HG03280 (cell line): ENCODE data around the gene DAB1.

Experiments
- ATAC-seq: cut with Tn5 transposase; IDR thresholded peaks from one replicate; pipeline ENCODE4 v1.9.1; 2021; ENCODE audit warnings: mild to moderate bottlenecking, moderate library complexity; ENCODE audit not compliant: unreplicated experiment

DAB1 gene

DNA sequence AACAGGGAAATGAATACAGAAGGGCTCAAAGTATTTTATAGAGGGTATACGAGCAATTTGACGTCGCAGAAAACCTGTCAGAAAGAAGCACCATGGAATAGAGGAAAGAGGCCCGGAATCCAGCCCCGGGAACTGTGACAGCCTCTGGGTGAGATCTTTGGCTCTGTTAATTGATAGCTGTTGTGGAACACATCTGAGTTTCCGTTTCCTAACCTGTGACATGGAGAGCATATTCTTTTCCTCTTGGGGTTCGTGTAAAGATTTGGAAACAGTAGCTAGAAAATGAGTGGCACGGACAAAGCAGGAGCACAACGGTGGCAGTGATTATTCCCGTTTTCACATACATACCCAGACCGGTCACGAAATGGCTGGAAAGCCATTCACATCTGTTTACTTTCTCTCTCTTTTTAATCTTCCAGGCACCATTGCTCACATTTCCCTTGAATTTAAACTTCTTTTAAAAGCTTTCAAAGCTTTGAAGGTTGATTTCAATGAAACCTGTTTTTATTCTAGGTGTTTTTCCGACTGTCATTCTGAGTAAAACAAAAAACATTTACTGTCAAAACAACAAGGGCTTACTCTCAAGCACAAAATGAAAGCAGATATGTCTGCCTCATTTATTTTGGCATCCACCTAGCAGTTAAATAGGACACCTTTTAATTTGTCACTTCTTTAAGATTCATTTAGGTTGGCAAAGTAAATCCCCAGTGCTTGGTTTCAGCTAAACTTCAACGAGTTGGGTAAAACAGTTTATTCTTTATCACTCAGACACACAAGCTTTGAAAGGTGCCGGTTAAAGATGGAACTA is 431.3 kb downstream of the DAB1 start:
- ATAC-seq: no peak

DNA sequence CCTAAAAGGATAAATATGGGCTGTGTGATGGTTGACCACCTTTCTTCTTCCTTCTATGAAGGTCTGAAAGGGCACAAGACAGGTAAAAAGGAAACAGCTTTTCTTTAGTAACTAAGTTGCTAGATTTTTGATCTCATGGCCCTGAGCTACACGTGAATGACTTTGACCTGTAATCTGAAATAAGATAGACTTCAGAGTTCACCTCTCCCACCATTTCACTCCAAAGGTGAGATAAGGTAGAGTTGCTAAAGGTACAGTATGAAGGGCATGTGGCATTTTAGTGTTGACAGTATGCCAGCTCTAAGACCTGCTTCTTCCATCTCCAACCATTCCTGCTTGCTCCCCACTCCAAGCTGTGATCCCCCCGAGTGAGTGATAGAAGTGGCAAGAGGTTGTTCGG is 432.3 kb downstream of the DAB1 start:
- no peak for ATAC-seq

DNA sequence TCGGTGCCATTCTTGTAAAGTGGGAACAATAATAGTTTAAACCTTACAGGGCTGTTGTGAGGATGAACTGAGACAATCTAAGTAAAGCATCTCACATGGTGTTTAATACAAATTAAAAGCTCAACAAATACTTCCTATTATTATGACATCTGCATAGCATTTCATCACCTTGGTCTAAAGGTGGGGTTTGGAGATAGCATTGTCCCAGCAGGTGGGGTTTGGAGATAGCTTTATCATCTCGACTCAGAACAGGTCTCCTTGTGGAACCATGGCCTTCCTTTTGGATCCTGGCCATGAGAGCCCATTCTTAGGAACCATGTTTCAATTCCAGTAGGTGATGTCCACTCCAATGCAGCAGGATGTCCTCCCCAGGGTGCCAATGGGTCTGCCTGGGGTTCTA is 437.5 kb downstream of the DAB1 start:
- no peak for ATAC-seq

DNA sequence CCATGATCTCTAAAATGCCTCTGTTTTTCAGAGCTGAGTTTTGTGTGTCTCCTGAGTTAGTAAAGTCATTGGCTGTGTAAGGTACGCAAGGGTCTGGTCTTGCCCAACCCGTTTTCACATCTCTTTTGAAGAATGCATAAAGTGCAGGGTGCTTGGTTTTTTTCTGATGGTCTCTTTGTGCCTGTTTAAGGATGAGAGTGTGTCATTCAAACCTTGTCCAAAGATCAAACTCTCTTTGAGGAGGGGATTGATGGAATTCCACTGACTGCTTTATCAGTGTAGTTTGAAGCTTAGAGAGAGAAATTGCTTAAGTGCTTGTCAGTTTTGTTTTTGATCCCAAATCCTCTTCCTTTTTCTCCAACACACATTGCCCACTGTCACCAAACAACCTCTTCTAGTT is 438.0 kb downstream of the DAB1 start:
- no peak for ATAC-seq

DNA sequence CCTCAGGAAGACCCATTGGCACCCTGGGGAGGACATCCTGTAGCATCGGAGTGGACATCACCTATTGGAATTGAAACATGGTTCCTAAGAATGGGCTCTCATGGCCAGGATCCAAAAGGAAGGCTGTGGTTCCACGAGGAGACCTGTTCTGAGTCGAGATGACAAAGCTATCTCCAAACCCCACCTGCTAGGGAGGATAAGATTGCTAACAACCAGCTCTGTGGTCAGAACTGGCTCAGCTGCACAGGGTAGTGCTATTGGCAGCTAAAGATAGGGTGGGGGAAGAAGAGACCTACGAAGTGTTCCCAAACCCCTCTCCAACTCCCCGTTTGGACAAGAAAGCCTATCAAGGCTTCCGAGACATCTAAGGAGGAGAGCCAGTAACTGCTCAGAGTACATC is 440.4 kb downstream of the DAB1 start:
- ATAC-seq: no peak

DNA sequence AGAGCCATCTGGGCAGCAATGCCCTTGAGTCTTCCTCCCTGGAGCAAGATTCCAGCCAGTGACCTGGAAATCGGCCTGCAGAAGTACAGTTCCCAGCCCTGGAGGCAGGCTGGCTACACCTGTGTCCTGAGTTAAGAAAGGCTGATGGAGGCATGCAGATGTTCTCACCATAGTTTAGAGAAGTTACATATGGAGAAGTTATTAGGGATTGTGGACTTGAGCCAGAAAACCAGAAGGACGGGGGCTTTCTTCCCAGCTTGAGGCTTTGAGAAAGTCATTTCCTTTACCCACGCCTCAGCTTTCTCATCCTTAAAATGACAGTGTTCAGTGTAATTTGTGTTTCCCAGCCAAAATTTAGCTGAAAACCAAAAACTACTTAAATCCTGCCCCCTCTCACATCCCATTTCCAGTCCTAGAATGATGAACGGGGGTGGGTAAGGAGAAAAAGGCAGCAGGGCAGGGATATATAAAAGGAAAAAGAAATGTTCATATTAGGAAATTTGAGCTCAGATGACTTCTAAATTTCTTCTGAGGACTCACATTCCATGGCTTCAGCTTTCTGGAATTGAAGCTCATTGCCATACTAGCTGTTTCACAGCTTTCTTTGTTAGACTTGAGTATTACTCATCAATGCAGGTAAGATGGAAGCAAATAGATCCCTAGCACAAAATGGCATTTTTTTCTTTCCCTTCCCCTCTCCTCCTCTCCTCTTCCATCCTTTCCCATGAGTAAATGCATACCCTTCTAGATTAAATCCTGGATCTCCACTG is 443.7 kb downstream of the DAB1 start:
- no peak for ATAC-seq

DNA sequence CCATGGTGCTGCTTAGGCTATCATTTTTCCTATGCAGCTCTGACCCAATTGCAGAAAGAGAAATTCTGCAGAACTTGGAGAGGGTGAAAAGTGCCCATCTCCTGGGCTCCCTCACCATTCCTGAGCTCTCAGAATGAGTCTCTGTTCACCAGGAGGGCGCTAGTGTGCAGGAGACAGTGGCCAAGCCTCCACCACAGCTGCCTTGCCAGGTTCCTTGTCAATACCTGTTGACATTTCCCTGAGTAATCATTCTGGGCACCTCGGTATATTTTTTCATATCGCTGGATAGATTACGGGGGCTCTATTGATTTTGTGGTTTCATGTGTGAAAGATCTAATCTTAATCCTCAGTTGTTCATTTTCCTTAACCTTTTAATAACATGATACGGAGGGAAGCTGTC is 445.0 kb downstream of the DAB1 start:
- no peak for ATAC-seq

DNA sequence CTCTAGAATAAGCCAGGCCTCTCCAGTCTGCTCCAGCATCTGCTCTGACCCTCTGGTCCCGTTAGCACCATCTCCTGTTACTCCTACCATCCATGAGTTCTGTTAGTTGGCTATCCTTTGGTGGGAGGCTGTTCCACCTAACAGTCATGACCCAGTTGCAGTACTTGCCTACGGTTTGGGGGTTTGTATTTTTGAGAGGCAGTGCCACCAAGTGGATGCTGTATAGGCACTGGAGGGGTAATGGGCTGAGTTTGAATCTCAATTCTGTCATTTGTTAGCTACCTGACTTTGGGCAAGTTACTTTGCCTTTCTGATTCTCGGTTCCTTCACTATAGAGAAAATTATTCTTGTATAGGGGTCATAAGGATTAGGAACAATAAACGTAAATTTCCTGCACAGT is 445.9 kb downstream of the DAB1 start:
- no peak for ATAC-seq

DNA sequence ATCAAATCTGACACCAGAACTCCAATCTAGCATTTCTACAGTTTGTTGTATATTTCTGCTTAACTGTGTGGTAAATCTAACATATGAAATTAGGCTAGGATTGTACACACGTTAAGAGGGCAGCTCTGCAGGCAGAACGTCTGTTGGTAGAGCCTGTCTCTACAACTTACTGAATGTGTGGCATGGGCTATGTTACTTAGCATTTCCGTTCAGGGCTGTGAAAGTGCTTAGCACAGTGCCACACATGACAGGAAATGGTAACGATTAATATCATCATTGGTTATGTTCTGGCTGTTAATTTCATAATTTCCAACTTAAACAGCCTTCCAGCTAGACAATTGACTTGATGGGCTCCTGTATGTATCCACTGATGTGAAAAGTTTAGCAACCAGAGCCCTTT is 448.4 kb downstream of the DAB1 start:
- no peak for ATAC-seq

DNA sequence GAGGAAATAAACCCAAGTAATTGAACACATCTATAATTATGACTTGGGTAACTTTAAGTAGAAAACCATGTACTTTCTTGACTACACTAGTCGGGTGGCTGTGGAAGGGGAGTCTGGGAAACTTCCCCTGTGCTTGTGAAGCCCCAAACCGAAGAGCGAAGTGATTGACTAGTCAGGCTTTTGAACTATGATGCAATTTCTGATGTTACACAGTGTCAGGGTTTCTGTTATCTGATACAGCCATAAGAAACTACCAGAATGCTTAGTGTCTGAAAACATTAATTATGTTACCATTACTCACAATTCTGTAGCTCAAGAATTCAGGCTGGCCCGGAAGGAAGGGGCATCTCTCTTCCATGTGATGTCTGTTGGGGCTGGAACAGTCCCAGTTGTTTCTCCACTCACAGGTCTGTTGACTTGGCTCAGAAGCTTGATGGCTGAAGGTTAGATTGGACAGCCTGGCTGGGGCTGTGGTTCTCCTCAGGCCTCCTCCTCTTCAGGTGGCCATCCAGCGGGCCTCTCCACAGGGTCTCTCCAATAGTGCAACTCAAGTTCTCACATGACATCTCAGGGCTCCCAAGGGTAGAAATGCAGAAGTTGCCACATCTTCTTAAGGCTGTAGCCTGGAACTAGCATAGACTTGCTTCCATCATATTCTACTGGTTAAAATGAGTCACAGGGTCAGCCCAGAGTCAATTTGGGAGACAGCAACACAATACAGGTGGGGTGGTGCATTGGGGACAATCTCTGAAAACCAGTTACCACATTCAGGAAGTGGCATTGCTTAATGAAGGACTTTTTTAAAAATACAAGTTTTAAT is 449.7 kb downstream of the DAB1 start:
- no peak for ATAC-seq

DNA sequence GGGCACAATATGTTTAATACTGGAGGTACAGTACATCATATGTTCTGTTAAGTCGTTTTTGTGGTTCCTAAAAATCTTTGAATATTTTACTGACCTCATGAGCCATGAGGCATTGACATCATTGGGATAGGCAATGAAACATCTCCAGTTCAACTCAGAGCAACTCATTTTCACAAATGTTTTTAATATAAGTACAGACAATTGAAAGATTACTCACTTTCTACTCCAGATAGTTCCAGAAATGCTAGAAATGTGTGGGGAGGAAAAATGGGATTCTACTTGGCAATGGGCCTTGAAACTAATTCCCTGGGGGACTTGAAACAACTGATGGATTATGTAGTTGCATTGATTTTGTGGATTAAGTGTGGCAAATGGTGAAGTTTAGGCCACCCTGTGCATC is 450.9 kb downstream of the DAB1 start:
- ATAC-seq: no peak

DNA sequence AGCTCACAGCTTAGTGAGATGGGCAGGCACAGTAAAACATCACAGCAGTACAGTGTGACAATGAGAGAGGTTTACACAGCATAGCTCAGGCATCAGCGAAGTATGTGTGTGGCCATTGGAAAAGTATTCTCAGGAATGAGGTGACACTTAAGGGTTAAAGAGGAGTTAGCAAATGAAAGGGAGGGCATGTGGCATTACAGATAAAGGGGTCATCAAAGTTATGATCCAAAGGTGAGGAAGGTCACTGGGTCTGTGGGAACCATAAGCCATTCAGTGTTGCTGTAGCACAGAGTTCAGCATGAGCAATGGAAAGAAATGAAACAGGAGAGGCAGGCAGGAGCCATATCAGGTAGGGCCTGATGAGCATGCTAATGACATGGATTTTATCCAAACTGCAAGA is 453.6 kb downstream of the DAB1 start:
- no peak for ATAC-seq

DNA sequence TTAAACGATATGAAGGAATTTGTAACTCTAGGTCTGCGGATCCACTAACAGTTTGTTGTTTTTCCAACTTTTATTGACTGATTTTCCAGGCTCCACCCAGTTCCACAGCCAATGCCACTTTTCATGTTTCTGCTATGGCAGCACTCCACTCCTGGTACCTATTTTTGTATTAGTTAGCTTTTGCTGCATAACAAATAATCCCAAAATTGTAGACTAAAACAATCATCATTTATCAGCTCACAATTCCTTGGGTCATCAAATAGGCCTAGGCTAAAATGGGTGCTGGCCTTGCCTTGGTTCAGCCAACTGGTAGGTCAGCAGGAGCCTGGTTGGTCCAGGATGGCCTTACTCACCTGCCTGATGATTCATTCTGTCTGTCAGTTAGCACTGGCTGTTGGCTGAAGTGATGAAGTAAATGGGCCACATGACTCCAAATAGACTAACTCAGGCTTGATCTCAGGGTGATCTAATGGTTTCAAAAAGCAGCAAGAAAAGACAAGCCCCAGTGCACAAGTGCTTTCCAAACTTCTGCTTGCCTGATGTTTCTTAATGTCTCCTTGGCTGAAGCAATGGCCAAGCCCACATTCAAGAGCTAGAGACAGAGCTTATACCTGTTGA is 454.9 kb downstream of the DAB1 start:
- ATAC-seq: no peak

DNA sequence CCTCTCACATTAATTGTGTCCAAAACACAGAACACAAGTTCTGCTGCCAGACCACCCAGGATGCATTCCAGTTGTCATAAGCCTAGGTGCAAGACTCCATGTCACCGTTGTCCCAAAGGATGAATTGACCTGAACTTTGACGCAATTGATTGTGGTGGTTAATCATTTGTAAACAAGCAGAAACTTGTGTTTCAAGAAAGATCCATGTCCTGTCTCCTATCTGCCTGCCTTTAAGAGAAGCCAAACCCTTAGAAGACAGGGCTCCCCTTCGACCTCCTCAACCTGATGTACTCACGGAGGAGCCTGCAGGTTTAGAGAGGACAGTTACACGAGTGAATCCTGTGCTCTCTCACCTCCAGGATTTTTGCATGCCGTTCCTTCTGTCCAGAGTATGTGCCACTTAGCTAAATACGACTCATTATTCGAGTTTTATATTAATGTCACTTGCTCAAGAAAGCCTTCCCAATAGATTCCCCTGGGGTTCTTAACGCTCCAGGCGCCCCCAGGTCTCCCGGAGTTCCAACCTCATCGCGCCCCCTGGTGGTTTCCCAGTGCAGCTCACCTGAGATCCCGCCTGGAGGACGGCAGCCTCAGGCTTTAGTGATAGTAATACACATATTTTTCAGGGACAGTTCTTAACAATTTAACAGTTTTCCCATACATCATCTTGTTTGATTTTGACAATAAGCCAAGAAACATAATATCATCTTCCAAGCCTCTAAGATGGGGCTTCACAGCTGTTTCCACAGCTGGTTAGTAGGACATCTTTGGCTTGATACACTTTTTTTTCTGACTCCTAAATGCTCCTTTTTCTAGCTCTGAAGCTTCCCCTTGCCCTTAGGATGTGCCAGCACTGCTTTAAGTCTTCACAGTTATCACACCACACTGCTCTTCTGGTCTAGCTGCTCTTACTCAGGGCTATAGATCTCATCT is 455.7 kb downstream of the DAB1 start:
- no peak for ATAC-seq

DNA sequence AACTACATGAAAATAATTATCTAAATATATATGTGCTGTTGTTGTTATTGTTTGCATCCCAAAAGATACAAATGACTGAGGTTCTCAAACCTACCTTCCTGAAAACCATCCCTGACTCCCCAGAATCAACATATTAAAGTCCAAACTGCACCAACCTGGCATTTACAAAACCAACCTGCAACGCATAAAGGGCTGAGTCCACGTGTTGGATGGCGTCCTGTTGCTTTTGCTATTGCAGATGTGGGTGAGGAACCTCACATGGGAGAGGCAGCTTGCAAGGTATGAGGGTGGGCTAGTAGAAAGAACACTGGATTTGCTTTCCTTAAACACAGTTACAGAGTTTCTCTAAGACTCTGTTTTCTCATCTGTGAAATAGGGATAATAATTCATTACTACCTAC is 456.5 kb downstream of the DAB1 start:
- ATAC-seq: no peak

DNA sequence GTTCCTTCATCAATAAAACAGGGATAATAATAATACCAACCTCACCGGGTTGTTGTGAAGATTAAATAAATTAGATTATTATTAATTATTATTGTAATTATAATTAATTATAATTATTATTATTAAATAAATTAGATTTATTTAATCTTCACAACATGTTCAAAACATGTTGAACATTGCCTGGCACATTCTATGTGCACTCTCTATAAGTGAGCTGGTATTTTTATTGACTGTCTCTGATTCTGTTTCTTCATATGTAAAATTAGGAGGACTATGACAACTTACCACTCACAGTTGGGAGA is 457.2 kb downstream of the DAB1 start:
- no peak for ATAC-seq

DNA sequence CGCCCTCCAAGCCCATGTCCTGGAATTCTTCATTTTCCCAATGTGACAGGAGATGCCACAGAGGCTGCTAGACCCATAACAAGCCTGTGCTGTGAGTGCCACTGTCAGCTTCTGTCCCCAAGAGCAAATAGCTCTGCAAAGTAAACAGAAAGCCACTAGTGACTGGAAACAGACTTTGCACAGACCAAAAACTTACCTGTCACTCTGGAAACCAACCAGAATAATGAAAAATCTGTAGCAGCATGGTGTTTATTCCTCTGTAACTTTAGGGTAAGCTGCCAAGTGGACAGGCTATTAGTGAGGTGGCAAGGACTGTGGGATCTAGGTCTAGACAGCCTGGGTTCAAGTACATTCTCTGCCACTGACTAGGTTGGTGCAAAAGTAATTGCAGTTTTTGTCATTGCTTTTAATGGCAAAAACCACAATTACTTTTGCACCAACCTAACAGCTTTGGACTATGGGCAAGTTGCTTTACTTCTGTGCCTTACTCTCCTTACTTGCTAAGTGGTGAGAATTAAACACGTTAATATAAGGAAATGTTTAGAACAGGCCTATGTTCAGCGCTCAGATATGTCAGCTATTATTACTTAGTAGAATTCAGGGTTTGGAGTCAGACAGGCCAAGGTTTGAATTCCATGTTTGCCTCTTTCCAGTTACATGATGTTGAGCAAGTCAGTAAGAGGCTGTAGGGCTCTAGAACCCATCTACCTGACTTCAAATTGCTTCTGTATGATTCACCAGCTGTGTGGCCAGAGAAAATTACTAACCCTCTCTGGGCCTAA is 457.8 kb downstream of the DAB1 start, which contains the start of gene C8B:
C8B (minus strand) TSS at position 100 of the 782 bp plus-strand sequence; CDS start at position 33, 67 bp downstream.
- no peak for ATAC-seq

DNA sequence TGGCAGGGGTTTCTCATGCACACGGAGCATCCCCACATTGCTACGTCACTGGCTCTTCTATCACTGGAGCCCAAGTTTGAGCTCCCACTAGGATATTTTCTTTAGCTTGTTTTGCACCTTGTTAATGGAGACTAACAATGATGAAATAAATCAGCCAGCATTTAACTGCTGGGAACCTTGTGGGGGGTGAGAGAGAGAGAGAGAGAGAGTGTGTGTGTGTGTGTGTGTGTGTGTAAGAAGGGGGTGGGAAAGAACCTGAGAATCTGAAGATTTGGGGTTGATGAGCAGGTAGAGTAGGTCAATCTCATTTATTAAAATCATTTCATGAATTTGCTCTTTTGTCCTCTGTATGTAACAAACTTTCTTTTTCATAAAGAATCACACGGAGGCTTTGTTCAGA is 458.7 kb downstream of the DAB1 start:
- no peak for ATAC-seq

DNA sequence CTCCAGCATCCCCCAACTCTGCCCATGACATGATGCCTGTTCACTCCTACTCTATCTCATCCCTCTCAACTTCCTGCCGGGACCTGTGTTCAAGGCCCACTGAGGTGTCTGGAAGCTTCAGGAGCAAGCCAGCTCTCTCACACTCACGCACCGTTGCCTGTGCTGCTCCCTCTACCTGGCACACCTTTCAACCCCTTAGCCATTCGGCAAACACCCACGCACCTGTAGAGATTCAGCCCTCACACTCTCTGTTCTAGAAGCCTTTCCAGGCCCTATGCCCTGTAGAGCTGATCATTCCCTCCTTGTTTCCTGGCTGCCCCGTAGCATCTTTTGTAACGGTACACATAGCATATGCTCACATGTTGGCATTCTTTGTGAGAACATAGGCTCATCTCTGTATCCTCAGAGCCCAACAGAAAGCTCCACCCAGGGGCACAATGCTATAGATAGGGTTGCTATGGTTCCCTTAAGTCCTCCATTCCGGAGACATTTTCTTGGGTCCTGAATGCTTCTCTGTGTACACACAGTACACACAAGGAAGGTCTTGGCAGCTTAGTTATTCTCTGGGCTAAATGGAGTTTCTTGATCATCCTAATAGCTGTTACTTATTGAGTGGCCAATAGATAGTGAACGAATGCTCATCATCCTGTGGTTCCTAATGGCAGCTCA is 459.4 kb downstream of the DAB1 start:
- no peak for ATAC-seq
